H1 (cell line): ENCODE results near the gene ATXN2. TPM values are rescaled to one million over a fixed set of nuclear protein-coding genes. Genes with fewer than 3 reads are reported as not detected.

Source experiments
- CTCF ChIA-PET: fragments of 300-600 bp; sonication (Branson Sonifier 250); formaldehyde crosslinking; loops from one replicate; lab custom pipeline; 2021; ENCODE audit not compliant: partially characterized antibody; lab: Charles Lee
- POLR2A ChIA-PET: fragments of 300-600 bp; sonication (Branson Sonifier 250); formaldehyde crosslinking; loops from one replicate; lab custom pipeline; 2021; ENCODE audit warnings: inconsistent platforms; ENCODE audit not compliant: partially characterized antibody; lab: Charles Lee
- DNase-seq, 2 experiments: peaks; one replicate each; pipeline versions ENCODE4 v3.0.0 to v3.0.0-alpha.2; 2010 to 2022; ENCODE audit warnings: low spot score in 2 of 2, low read depth in 1 of 2, mixed read lengths in 1 of 2
- FAIRE-seq: peaks from 2 replicates; lab custom pipeline; 2011; peaks lifted over from hg19 to GRCh38; lab: Jason Lieb, UNC
- H2AFZ ChIP-seq: 2 replicates; pipeline ENCODE4 v1.8.1; 2012; ENCODE audit warnings: low read length, inconsistent platforms
- H2AK5ac ChIP-seq: 2 replicates; pipeline ENCODE4 v1.6.1; 2013; ENCODE audit warnings: low read depth, low read length
- H2BK120ac ChIP-seq: replicated peaks from 2 replicates; pipeline ENCODE3; 2013; ENCODE audit warnings: low read depth, low read length, inconsistent platforms
- H2BK12ac ChIP-seq: 2 replicates; pipeline ENCODE4 v1.6.1; 2013; ENCODE audit warnings: low read depth, low read length
- H2BK15ac ChIP-seq: 2 replicates; pipeline ENCODE4 v1.6.1; 2013; ENCODE audit warnings: low read length
- H2BK20ac ChIP-seq: 2 replicates; pipeline ENCODE4 v1.6.1; 2013; ENCODE audit warnings: low read length
- H2BK5ac ChIP-seq: 2 replicates; pipeline ENCODE4 v1.6.1; 2013; ENCODE audit warnings: low read depth, low read length
- H3K14ac ChIP-seq: 2 replicates; pipeline ENCODE4 v1.6.1; 2013; ENCODE audit warnings: inconsistent platforms; ENCODE audit not compliant: insufficient read length
- H3K18ac ChIP-seq: 2 replicates; pipeline ENCODE4 v1.6.1; 2013; ENCODE audit warnings: low read length; ENCODE audit errors: extremely low read depth
- H3K23ac ChIP-seq: 2 replicates; pipeline ENCODE4 v1.6.1; 2013; ENCODE audit warnings: inconsistent platforms; ENCODE audit not compliant: insufficient read length
- H3K23me2 ChIP-seq: 2 replicates; pipeline ENCODE4 v1.6.1; 2013; ENCODE audit warnings: low read depth, low read length
- H3K27ac ChIP-seq: 2 replicates; pipeline ENCODE4 v1.6.1; 2011; ENCODE audit warnings: low read depth, low read length, inconsistent platforms
- H3K27me3 ChIP-seq, 4 experiments: replicated peaks in 1 of 4; 1 replicate in 1 of 4; 2 replicates in 3 of 4; pipeline versions ENCODE4 v1.6.1 to v1.8.1; 2011 to 2013; ENCODE audit warnings: low read length in 3 of 4, mild to moderate bottlenecking in 3 of 4, inconsistent platforms in 2 of 4, mixed read lengths in 2 of 4, moderate library complexity in 1 of 4; ENCODE audit not compliant: control insufficient read depth in 3 of 4, insufficient read depth in 3 of 4; ENCODE audit errors: extremely low read depth in 1 of 4
- H3K36me3 ChIP-seq, 4 experiments: 2 replicates each; pipeline versions ENCODE4 v1.6.1 to v1.8.1; 2011 to 2013; ENCODE audit warnings: mild to moderate bottlenecking in 4 of 4, low read length in 3 of 4, moderate library complexity in 2 of 4, control low read depth in 1 of 4, inconsistent platforms in 1 of 4; ENCODE audit not compliant: insufficient read depth in 4 of 4, control insufficient read depth in 2 of 4
- H3K4ac ChIP-seq: replicated peaks from 2 replicates; pipeline ENCODE3; 2013; ENCODE audit warnings: low read length, low read depth, mixed read lengths, inconsistent platforms; ENCODE audit not compliant: insufficient read length
- H3K4me1 ChIP-seq, 4 experiments: replicated peaks in 1 of 4; 1 replicate in 1 of 4; 2 replicates in 3 of 4; pipeline versions ENCODE4 v1.6.1 to v1.8.1; 2011 to 2013; ENCODE audit warnings: low read length in 3 of 4, inconsistent platforms in 2 of 4, mixed read lengths in 1 of 4; ENCODE audit not compliant: insufficient read depth in 4 of 4, control insufficient read depth in 3 of 4
- H3K4me2 ChIP-seq, 2 experiments: 2 replicates each; pipeline versions ENCODE4 v1.6.1 to v1.8.1; 2011 to 2013; ENCODE audit warnings: low read depth in 2 of 2, low read length in 2 of 2, control low read depth in 1 of 2, inconsistent platforms in 1 of 2, mild to moderate bottlenecking in 1 of 2; ENCODE audit not compliant: insufficient read depth in 1 of 2
- H3K4me3 ChIP-seq, 4 experiments: fragments of 200-600, 300-600 bp in 1 of 4; sonication (generic), shearing (Covaris generic), sonication (Bioruptor Twin) in 1 of 4; 2 replicates each; pipeline versions ENCODE4 v1.5.1 to v1.8.1; 2011 to 2016; ENCODE audit warnings: low read length in 4 of 4, low read depth in 3 of 4, control low read depth in 2 of 4, inconsistent platforms in 2 of 4, mild to moderate bottlenecking in 2 of 4, mixed read lengths in 1 of 4, moderate library complexity in 1 of 4; ENCODE audit not compliant: insufficient read depth in 2 of 4; ENCODE audit errors: extremely low read depth in 1 of 4
- H3K56ac ChIP-seq: replicated peaks from 2 replicates; pipeline ENCODE3; 2013; ENCODE audit warnings: low read depth, mild to moderate bottlenecking, mixed read lengths, low read length, inconsistent platforms; ENCODE audit not compliant: insufficient read length
- H3K79me1 ChIP-seq: 2 replicates; pipeline ENCODE4 v1.6.1; 2013; ENCODE audit warnings: low read depth, low read length, control low read depth
- H3K79me2 ChIP-seq, 2 experiments: 2 replicates each; pipeline versions ENCODE4 v1.6.1 to v1.8.1; 2012 to 2013; ENCODE audit warnings: low read length in 2 of 2, mild to moderate bottlenecking in 2 of 2, inconsistent platforms in 1 of 2; ENCODE audit not compliant: insufficient read depth in 2 of 2, control insufficient read depth in 1 of 2
- H3K9ac ChIP-seq, 4 experiments: replicated peaks in 1 of 4; 1 replicate in 1 of 4; 2 replicates in 3 of 4; pipeline versions ENCODE4 v1.6.1 to v1.8.1; 2011 to 2013; ENCODE audit warnings: low read depth in 3 of 4, low read length in 3 of 4, control low read depth in 2 of 4, mild to moderate bottlenecking in 2 of 4, moderate library complexity in 2 of 4, inconsistent platforms in 1 of 4; ENCODE audit errors: extremely low read depth in 1 of 4
- H3K9me3 ChIP-seq, 2 experiments: 2 replicates each; pipeline versions ENCODE4 v1.6.1 to v1.8.1; 2012 to 2013; ENCODE audit warnings: mild to moderate bottlenecking in 2 of 2, moderate library complexity in 2 of 2, control low read depth in 1 of 2, inconsistent platforms in 1 of 2, low read depth in 1 of 2, low read length in 1 of 2, mixed read lengths in 1 of 2; ENCODE audit not compliant: insufficient read depth in 2 of 2
- H4K20me1 ChIP-seq, 2 experiments: replicated peaks in 1 of 2; 2 replicates each; pipeline versions ENCODE3 to v1.8.1; 2011 to 2013; ENCODE audit warnings: inconsistent platforms in 2 of 2, low read length in 2 of 2, mild to moderate bottlenecking in 1 of 2; ENCODE audit not compliant: insufficient read depth in 2 of 2, control insufficient read depth in 1 of 2
- H4K5ac ChIP-seq: 2 replicates; pipeline ENCODE4 v1.6.1; 2013; ENCODE audit warnings: low read length, low read depth, mixed read lengths, inconsistent platforms; ENCODE audit not compliant: insufficient read length
- H4K8ac ChIP-seq: 2 replicates; pipeline ENCODE4 v1.8.0; 2013; ENCODE audit warnings: mild to moderate bottlenecking, moderate library complexity, low read length, inconsistent platforms; ENCODE audit not compliant: insufficient read depth; ENCODE audit errors: extremely low read depth
- H4K91ac ChIP-seq: replicated peaks from 2 replicates; pipeline ENCODE3; 2013; ENCODE audit warnings: low read length, mixed read lengths, inconsistent platforms; ENCODE audit not compliant: insufficient read length
- JUN ChIP-seq: IDR thresholded peaks from 2 replicates; pipeline ENCODE4 v1.6.1; 2011; ENCODE audit warnings: low read depth, mild to moderate bottlenecking, improper control_type of control experiment, low read length
- RXRA ChIP-seq: IDR thresholded peaks from 2 replicates; pipeline ENCODE4 v1.6.1; 2011; ENCODE audit warnings: low read depth, mild to moderate bottlenecking, low read length, moderate library complexity; ENCODE audit not compliant: insufficient read depth
- SP4 ChIP-seq: IDR thresholded peaks from 2 replicates; pipeline ENCODE4 v1.6.1; 2012; ENCODE audit warnings: low read length, inconsistent platforms
- WGBS, 2 experiments: shearing (Covaris generic) in 1 of 2; methylation state at CpG; one replicate each; pipeline versions ENCODE4 v1.1.6 to v1.1.7; 2013 to 2015; ENCODE audit warnings: low lambda C conversion rate in 2 of 2, mixed read lengths in 2 of 2, inconsistent platforms in 1 of 2, low coverage in 1 of 2, missing lambda C conversion rate in 1 of 2; ENCODE audit not compliant: insufficient replicate concordance in 2 of 2, insufficient coverage in 1 of 2, insufficient read length in 1 of 2; ENCODE audit errors: extremely low coverage in 1 of 2, missing lambda C conversion rate in 1 of 2; 5-methylcytosine and 5-hydroxymethylcytosine counted together
- polyA plus RNA-seq, 7 experiments: library from polyadenylated mRNA; depleted of rRNA in 3 of 7; stranded (reverse) in 5 of 7; unstranded in 2 of 7; fragments of >200 nt in 5 of 7; fragments of 200-250 nt in 2 of 7; gene quantifications; 1 replicate in 5 of 7; 2 replicates in 1 of 7; 4 replicates in 1 of 7; pipeline versions ENCODE4 v1.2.1 to v1.2.3, GENCODE V29; 2011 to 2013; ENCODE audit warnings: missing spikeins in 2 of 7, mixed read lengths in 2 of 7
- total RNA-seq: library from RNA; stranded (reverse); fragmentation: NEBNext Ultra II Directional; extraction: Animal tissue kit (Norgen Biotek cat#: 25700); gene quantifications from 2 replicates; pipeline ENCODE4 v1.2.1, GENCODE V29; 2021

The ATXN2 gene
- total and polyA plus RNA-seq, 2 of the 8 experiments (the other 6 are each of a cell fraction or from before 2014, with no cell fraction given) = 46.6 to 80.7 TPM

- no peaks in the 10 kb centered on the region for H3K23me2 ChIP-seq
- DNase-seq (peak in 1 of 2 experiments; percentile 31), FAIRE-seq (no peak)
- H3K18ac ChIP-seq = no peak overlapping the region
- H3K14ac ChIP-seq = no peak overlapping the region
- WGBS, 2 experiments = 94% methylated on average over 4 of the region's 4 CpGs; no CpG with 5 or more reads in 1 of the 2 experiments
- no peak overlapping the region for H2BK5ac ChIP-seq
- no peak overlapping the region for H3K4me3 ChIP-seq
- no peak overlapping the region for H2BK120ac ChIP-seq
- no peak overlapping the region for H3K27ac ChIP-seq
- CTCF ChIA-PET = interaction anchor here (1.1 to 31.7 kb wide), 5 partner anchors 8 to 239 kb away, joined by 3 to 838 read pairs (median 6); partner anchors contain the start of gene SH2B3
- H3K4me2 ChIP-seq = no peak overlapping the region
- no peak overlapping the region for H3K56ac ChIP-seq
- H3K79me1 ChIP-seq = no peaks in the 10 kb centered on the region; the same call in 1 of the 2 replicates
- no peak overlapping the region for H4K8ac ChIP-seq
- no peak overlapping the region for H2BK12ac ChIP-seq
- H3K9me3 ChIP-seq = no peaks in the 10 kb centered on the region
- H2BK15ac ChIP-seq = no peak overlapping the region
- H2BK20ac ChIP-seq = no peak overlapping the region
- no peaks in the 10 kb centered on the region for H3K4me1 ChIP-seq
- H4K91ac ChIP-seq = no peak overlapping the region
- H3K27me3 ChIP-seq = no peaks in the 10 kb centered on the region
- no peak overlapping the region for H3K4ac ChIP-seq
- no peaks in the 10 kb centered on the region for H3K79me2 ChIP-seq
- peaks cover 0 to 9% of the 10 kb centered on the region in 2 experiments for H4K20me1 ChIP-seq
- H4K5ac ChIP-seq = no peak overlapping the region
- no peak overlapping the region for H2AK5ac ChIP-seq
- no peak overlapping the region for H3K23ac ChIP-seq
- peaks cover 16 to 51% (median 48%) of the 10 kb centered on the region in 4 experiments for H3K36me3 ChIP-seq
- H3K9ac ChIP-seq = no peak overlapping the region
- POLR2A ChIA-PET = interaction anchor here (1.3 to 7.1 kb wide), 3 partner anchors 36 to 50 kb away, joined by 4 to 64 read pairs (median 10); partner anchors contain the start of gene SH2B3
- no peak overlapping the region for H2AFZ ChIP-seq
- TF ChIP-seq SP4 (no peak), RXRA (no peak), JUN (no peak)
Observed at GRCh38 chr12:111454311-111454710, 144.8 kb downstream of the ATXN2 start.
